ENCODE data around the gene PDLIM5. TPM values are rescaled to one million over a fixed set of nuclear protein-coding genes. Genes with fewer than 3 reads are reported as not detected.

The PDLIM5 gene
- total RNA-seq, 2 donors from 2014 or later: 129 to 168 TPM

GRCh38 chr4:94669672-94670664 is 218.2 kb downstream of the PDLIM5 start:
- no peak for DNase-seq

GRCh38 chr4:94671113-94671512 is 219.4 kb downstream of the PDLIM5 start:
- DNase-seq: no peak
- no peaks in the 10 kb centered on the region for H3K36me3 ChIP-seq
- no peaks in the 10 kb centered on the region for H3K27me3 ChIP-seq
- H3K27ac ChIP-seq: no peak overlapping the region
- no peaks in the 10 kb centered on the region for H3K9me3 ChIP-seq
- H3K9ac ChIP-seq (ENCODE audit: low read depth in 2 of 2, low read length in 2 of 2): no peak overlapping the region
- no peak for TF ChIP-seq CTCF (IDR thresholded peaks at IDR 0.05)
- no peak overlapping the region for H3K4me3 ChIP-seq
- no peaks in the 10 kb centered on the region for H3K4me1 ChIP-seq
- intact Hi-C loops (cut with DNase I): no loop called here

More at GRCh38 chr4:94669672-94670664, 218.2 kb downstream of the PDLIM5 start:
- no peaks in the 10 kb centered on the region for H3K4me1 ChIP-seq
- no peak overlapping the region for H3K9ac ChIP-seq (ENCODE audit: low read depth in 2 of 2, low read length in 2 of 2)
- H3K27me3 ChIP-seq: no peaks in the 10 kb centered on the region
- TF ChIP-seq CTCF (IDR thresholded peaks at IDR 0.05): no peak
- intact Hi-C loops (cut with DNase I): no loop called here
- H3K4me3 ChIP-seq: no peak overlapping the region
- no peak overlapping the region for H3K27ac ChIP-seq
- no peaks in the 10 kb centered on the region for H3K9me3 ChIP-seq
- H3K36me3 ChIP-seq: no peaks in the 10 kb centered on the region

GRCh38 chr4:94673961-94674360 is 222.2 kb downstream of the PDLIM5 start:
- TF ChIP-seq CTCF (IDR thresholded peaks at IDR 0.05): no peak
- Histone ChIP-seq H3K9ac (ENCODE audit: low read depth in 2 of 2, low read length in 2 of 2) (no peak overlapping the region), H3K4me1 (no peaks in the 10 kb centered on the region), H3K4me3 (no peak overlapping the region), H3K9me3 (no peaks in the 10 kb centered on the region), H3K36me3 (no peaks in the 10 kb centered on the region), H3K27me3 (no peaks in the 10 kb centered on the region), H3K27ac (no peak overlapping the region)
- intact Hi-C loops (cut with DNase I): no loop called here
- no peak for DNase-seq

- Histone ChIP-seq H3K4me3 (no peak overlapping the region), H3K27me3 (no peaks in the 10 kb centered on the region), H3K9ac (ENCODE audit: low read depth in 2 of 2, low read length in 2 of 2) (no peak overlapping the region), H3K4me1 (no peaks in the 10 kb centered on the region), H3K27ac (no peak overlapping the region), H3K9me3 (no peaks in the 10 kb centered on the region), H3K36me3 (no peaks in the 10 kb centered on the region)
- intact Hi-C loops (cut with DNase I): no loop called here
- no peak for DNase-seq
- TF ChIP-seq CTCF (IDR thresholded peaks at IDR 0.05): no peak
These were observed 225.2 kb downstream of the PDLIM5 start for GRCh38 chr4:94676970-94677369.

GRCh38 chr4:94678896-94679295 is 227.2 kb downstream of the PDLIM5 start:
- H3K27me3 ChIP-seq: no peaks in the 10 kb centered on the region
- H3K4me3 ChIP-seq: no peak overlapping the region
- no peak for TF ChIP-seq CTCF (IDR thresholded peaks at IDR 0.05)
- no peaks in the 10 kb centered on the region for H3K9me3 ChIP-seq
- intact Hi-C loops (cut with DNase I): no loop called here
- DNase-seq: no peak
- no peak overlapping the region for H3K27ac ChIP-seq
- no peaks in the 10 kb centered on the region for H3K4me1 ChIP-seq
- H3K9ac ChIP-seq (ENCODE audit: low read depth in 2 of 2, low read length in 2 of 2): no peak overlapping the region
- no peaks in the 10 kb centered on the region for H3K36me3 ChIP-seq

Data from colonic mucosa (tissue), 4 donors.